Body of pancreas (tissue), 4 donors: Measurements from ENCODE around the gene CAPZB.

Experiments used
- CTCF ChIP-seq, 7 experiments: fragments of 450-650 bp in 4 of 7; fragments of 200-600 bp in 3 of 7; sonication (generic) in 3 of 7; IDR thresholded peaks; one replicate each; pipeline ENCODE4 v1.5.1; 2016 to 2019; ENCODE audit warnings: antibody characterized with exemption in 7 of 7
- POLR2A ChIP-seq, 3 donors: fragments of 450-650 bp; IDR thresholded peaks; one replicate each; pipeline ENCODE4 v1.6.1; 2016; ENCODE audit warnings: antibody characterized with exemption in 3 of 3, mild to moderate bottlenecking in 2 of 3

GRCh38 chr1:19356266-19356665 lies 129.1 kb downstream of the CAPZB start:
- TF ChIP-seq CTCF (IDR thresholded peaks at IDR 0.05) (no peak), POLR2A (IDR thresholded peaks at IDR 0.05) (no peak)
